SW 1271 (cell line): ENCODE measurements around the gene CAPN13.

Source experiments
- DNase-seq, 2 experiments: peaks; one replicate each; lab custom pipeline; 2025; lab: John Stamatoyannopoulos, UW

The CAPN13 gene

DNA sequence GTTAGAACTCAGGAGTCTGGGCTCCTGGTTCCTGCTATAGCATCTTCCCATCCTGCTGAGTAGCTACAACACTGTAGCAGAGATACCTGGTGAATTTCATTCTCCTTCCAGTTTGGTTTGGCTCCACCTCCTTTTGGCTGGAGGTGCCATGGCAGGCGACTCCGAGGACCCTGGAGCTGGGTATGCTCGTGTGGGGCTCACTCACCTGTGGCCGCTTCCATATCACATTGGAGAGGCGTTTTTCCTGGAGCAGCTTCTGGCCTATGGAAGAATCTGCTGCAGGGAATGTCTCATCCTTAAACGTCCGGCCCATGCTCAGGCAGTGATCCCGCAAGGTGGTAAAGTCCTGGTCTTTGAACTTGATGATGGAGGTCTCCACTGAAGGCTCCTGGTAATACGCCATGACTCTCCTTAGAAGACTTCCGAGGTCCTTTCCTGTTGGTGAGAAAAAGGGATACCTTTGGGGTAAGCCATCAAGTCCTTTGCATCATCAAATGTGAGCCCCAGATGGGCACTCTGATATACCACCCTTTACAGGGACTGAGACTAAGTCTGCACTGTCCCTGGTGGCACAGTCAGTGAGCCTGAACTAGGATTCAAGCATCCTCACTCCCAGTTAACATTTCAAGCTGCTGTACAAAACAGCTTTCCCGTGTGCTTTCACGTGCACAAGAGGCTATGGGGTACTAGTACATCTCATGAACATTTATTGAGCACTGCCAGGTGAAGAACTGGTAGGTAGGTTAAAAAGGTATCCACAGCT is 20.1 kb downstream of the CAPN13 start:
- no peak for DNase-seq

DNA sequence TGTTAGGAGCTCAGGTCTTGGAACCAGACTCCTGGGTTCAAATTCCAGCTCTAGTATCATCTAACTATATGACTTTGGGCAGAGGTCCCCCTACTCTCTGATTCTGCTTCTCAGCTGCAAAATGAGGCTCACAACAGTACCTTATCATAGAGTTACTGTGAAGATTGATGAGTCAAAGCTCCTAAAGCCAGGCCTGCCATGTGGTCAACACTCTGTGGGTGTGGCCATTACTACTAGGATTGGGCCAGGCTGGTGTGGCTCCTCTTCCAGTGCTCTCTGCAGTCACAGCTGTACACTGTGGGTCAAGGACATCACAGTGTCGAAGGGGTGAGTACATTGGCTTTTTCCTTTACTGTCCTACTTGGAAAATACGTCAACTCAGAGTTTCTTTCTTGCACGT is 22.6 kb downstream of the CAPN13 start:
- DNase-seq: no peak

DNA sequence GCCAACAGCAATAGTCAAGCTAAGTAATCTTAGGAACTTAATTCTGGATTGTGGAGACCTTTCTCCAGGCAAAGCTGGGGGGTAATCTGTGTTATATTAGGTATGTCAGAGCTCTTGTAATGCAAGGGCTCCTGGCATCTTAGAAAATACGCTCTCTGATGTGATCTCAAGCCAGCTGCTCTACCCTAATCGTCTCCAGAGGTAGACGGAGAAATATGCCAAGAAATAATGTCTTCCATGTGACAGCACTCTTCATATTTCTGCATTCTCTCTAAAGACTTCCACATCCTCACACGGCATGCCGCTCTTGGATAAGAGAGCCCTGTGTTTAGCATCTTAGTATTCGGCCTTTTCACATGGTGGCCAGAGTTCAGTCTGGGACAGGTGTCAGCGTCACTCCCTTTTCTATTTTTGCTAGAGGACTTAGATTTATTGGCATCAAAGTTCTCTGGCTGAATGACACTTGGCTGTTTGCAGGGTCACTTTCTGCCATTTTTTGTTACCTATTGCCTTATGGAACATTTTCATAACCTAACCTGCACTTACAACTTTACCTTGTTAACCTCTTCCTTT is 25.2 kb downstream of the CAPN13 start:
- no peak for DNase-seq

DNA sequence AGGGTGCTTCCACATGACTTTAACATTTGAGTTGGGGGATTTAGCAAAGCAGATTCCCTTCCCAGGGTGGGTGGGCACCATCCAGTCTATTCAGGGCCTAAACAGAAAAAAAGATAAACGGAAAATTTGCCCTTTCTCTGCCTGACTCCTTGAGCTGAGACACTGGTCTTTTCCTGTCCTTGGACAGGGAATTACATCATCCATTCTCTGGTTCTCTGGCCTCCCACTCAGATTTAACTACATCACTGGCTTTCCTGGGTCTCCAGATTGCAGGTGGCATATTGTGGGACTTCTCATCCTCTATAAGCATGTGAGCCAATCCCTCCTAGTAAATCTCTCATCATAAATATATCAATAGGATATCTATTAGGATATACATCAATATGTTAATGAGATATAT is 25.8 kb downstream of the CAPN13 start:
- DNase-seq: no peak

DNA sequence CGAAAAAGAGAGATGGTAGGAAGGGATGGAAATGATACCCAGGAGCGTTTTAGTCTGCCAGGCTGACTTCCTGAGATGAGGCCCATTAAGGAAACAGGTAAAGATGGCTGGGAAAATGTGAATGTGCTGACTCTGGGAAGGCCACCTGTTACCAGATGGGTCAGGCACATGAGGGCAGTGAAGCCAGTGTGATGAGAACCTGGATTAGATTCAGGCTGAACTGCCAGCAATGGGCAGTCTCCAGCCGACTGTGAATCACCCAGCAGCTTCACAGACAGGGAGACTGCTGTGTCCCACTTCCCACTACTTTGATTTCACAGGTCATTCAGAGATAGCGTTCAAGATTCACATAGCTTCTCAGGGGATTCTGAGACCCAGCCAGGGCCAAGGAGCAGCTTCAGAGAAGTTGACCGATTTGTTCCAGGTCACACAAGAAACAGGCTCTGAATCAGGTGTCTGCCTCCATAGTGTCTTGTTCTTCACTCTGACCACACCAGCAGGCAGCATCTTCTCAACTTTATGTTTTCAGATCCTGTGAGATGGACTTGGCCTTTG is 26.4 kb downstream of the CAPN13 start:
- no peak for DNase-seq

DNA sequence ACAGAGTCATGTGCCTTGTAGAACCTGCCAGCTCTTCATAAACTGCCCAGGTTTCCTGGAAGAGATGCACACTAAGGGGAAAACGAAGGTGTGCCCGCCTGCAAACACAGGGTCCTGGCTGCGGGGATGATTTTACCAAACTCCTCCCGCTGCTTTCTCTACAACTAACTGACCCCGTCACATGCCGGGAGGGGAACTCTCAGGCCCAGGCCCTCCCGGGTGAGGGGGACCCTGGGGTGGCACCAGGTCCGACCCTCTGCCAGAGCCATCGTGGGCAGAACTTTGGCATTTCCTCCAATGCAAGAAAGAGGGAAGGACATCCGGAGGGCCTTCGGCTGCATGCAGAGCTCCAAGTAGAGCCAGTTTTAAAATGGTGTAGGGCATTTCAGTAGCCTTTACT is 28.6 kb downstream of the CAPN13 start:
- no peak for DNase-seq

DNA sequence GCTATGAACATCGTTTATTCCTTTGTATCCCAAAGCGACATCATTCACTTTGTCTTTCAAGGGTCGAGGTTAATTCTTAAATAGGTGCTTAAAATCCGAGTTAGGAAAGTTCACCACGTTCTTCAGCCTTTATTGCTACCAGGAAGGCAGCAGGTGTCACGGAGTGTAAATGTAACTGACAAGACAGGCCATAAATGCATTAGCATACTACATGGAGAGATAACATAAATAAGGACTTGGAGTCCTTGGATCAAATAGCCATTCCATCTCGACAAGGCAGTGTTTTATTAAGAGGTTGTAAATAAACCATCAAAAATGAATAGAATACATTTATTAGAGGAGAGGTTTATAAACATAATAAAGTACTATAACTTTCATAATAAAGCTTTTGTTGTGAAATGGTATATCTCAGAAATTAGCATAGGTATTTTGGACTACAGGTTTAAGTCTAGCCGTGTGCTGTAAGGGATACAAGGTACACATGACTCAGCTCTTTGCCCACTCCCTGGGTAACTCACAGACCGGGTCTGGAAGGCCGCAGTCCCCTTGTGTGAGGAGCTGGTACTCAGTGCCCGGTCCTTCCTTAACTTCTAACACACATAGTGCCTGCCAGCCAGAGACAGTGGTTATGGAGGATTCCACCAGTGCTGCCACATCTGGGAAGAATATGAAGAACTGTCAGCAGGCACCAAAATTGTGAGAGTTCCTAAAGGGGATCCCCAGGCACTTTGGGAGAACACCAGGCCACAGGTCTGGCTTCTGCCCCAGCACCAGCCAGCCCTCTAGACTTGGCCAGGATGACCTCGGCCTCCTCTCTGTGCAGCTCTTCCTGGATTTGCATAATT is 29.4 kb downstream of the CAPN13 start:
- no peak for DNase-seq

DNA sequence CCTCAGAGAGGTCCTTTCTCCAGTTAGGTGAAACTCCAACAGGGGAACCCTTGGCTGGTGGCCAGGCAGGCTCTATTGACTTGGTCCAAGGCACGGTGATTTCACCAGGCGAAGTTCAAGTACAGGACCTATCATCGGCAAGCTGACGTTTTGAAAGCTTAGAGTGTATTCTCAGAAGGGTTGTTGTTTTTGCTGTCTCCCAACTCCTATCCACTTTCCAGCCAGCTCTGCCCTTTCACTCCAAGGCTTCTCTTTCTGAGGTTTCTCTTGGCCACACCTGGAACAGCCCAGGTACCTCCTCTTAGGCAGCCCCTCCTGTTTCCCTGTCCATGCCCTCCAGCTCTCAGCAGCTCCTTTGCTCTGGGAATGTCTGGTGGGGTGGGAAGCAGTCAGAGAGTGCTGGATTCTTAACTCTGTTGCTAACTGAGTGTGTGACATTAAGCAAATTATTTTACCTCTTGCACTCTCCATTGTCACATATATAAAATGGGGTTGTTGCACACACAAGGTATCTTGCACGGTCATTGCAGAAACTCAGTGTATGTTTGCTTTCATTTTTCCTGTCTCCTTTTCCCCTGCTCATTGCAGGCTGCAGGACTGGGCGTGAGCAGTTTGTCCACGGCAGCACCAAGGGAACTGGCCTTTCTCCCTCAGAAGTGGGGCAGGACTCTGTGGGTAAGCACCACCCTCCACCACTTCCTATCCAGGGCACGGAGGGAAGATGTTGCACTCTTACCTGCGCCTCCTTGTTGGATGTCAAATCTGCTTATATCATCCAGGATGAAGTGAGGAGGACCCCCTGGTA is 30.2 kb downstream of the CAPN13 start:
- no peak for DNase-seq

DNA sequence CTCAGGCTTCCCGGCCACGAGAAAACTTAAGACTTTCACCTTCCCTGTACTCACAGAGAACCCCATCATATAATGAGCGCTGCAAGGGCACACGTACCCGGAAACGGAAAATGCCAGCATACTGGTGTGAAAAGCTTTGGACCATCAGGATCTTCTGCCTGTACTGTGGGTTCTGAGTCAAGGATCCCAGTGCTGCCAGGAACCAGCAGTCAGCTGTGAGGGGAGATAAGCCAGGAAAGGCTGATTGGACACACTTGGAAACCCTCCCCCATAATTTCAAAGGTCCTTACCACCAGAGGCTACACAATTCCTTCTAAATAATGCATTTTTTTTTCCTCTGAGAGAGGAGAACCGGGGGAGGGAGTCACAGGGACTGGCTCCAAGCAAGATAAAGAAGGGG is 31.4 kb downstream of the CAPN13 start:
- no peak for DNase-seq

DNA sequence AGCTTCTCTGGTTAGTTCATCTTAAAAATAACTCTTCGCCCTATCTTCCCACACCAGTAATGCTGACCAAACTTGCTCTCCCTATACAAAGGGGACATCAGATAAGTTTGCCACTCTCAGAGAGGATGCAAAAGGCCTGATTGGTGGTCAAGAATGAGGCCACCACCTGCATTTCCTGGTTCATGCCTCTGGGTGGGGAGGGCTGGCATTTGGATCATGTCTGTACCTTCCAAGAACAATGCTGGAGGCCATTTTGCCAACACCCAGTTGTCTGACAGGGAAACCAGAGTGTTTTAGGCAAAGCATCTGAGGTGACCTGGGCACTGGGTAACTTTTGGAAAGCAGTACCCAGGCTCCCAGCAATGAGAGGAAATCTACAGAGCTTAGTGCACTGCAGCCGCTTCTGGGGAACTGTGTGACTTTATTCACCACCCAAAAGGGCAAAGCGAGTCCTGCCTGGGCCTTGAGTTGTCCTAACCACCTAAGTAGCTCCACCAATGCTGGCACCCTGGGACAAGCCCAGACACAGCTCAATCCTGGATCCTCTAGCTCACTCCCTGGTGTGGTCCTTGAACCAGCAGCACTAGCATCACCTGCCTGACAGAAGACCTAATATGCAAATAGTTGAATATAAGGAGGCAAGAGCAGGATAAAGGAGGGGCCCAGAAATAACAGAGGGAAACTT is 35.1 kb downstream of the CAPN13 start:
- no peak for DNase-seq

DNA sequence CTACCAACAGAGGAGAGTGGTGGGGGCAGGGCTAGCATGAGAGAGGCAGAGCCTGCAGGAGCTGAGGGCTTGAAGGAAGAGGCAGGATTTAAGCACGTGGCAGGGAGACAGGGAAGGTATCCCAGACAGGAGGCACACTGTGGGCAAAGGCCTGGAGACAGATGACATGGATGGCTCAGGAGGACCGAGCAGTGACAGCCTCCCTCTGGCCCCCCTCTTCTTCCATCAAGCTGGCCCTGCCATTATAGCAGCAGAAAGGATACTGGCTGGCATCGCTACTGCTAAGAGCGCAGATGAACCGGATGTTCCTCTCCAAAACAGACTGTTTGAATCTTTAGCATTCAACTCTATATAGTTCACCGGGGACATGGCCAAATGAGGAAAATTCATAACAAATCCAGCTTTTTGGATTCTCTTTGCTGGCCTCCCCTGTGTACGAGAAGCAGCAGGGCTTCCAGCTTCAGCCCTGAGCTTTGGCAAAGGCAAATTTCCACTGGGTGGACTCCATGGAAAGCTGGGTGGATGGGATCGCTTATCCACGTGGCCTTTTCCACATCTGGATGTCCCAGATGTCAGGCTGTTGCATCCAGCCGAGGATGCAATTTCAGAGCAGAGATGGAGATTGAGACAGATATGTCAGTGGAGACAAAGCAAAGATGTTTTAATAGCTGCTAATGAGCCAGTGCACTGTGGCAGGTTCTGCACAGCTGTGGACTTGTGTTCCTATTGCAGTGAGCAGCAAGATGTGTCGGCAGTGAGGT is 36.2 kb downstream of the CAPN13 start:
- no peak for DNase-seq

DNA sequence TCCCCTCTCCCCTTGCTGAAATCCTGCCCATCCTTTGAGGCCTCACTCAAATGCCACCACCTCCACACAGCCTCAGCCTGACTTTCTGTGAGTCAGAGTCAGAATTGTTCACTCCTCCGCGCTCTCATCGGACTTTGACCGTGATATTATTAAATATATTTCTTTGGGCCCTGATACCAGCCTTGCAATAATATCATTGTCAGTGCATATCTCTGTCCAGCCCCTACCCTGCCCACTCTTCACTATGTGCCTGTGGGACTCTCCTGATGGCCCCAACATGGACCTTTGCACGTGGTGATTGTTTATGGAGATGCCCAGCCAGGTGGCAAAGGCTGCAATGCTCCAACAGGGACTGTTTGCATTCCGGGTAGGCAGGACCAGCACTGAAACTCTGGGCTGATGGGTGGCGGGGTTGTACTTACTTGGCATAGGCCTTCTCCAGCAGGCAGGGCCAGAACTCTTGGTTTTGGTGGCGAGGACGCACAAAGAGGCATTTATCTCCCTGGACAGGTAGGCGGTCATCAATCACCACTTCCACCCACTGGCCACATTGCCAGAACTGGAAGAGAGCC is 37.3 kb downstream of the CAPN13 start:
- DNase-seq: no peak

DNA sequence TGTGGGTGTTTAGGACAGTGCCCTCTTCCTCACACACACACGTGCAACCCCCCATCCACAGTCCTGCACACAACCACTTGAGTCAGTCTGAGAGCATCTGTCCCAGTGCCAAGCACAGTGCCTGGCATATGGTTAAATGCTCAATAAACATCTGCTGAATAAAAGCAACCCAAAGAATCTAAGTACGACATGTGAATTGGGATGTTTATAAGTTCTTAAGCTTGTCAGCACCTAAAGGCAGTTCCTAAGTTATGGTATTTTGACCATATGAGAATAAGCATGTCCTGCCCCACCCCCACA is 37.8 kb downstream of the CAPN13 start:
- DNase-seq: no peak

DNA sequence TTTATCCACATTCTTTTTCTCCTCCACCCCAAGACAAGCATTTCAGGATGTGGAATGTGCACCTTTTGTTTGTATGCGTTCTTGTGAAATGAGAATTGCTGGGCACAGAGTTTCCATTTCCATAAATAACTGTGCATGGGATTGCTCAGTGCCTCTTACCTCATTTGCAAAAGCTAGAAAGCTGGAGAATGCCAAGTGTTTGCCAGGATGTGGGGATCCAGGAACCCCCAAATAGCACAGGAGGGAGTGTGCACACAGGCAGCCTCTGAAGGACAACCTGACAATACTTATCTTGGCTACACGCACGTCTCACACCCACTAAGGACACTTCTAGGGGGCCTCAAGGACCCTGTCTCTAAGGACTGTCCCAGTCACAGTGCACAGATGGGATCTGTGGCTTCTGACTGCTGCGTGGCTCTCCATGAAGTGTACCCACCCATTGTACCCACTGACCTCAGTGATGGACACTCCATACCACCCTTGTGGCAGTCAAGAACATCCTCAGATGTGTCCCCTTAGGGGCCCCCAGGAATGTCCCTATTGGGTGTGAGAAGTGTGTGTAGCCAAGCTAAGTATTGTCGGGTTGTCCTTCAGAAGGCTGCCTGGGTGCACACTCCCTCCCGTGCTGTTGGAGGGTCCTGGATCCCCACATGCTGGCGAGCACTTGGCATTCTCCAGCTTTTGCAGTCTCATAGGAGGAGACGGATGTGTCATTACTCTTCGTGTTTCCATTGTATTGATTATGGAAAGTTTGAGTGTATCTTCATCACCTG is 38.4 kb downstream of the CAPN13 start:
- DNase-seq: no peak

DNA sequence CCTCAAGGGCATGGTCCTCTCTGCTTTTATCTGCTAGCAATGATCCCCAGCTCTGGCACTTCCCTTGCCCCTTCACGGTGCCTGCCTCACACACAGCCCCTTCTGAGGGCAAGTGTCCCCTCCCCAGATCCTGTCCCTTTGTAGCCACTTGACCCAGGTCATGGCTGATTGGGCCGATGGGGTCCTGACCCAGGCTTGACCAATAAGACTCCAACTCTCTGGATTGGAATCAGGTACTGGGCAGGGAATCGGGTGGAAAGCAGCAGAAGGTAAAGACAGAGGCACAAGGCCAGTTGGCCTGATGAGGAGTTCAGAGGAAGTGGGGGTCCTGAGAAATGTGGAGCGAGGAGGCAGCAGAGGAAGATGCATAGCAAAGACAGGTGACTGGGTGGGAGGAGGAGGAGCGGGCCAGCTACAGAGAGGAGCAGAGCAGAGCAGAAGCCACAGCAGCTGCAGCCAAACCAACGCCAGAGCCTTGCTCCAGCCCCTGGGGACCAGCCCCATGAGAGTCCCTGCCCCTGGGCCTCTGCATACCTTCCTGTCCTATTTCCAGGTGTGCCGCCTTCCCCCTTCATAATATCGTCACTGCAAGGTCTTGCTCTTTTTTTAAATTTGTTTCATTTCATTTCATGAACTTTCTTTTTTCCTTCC is 39.1 kb downstream of the CAPN13 start:
- DNase-seq: no peak

DNA sequence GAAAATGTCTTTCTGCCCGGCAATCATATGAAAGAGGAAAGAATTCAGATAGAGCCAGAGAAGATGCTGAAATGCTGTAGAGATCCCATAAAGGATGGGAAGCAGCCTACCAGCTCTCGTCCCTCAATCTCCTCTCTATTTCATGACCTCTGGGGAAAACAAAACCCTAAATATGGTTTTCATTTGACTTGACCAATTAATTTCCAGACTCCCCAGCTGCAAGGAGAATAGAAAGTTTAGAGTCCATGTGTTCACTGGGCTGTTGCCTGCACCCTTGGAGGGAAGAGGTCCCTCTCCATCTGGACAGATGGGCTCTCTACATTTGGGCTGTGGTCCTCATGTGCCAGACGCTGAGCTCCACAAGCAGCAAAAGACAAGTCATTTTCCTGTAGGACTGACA is 40.6 kb downstream of the CAPN13 start:
- no peak for DNase-seq

DNA sequence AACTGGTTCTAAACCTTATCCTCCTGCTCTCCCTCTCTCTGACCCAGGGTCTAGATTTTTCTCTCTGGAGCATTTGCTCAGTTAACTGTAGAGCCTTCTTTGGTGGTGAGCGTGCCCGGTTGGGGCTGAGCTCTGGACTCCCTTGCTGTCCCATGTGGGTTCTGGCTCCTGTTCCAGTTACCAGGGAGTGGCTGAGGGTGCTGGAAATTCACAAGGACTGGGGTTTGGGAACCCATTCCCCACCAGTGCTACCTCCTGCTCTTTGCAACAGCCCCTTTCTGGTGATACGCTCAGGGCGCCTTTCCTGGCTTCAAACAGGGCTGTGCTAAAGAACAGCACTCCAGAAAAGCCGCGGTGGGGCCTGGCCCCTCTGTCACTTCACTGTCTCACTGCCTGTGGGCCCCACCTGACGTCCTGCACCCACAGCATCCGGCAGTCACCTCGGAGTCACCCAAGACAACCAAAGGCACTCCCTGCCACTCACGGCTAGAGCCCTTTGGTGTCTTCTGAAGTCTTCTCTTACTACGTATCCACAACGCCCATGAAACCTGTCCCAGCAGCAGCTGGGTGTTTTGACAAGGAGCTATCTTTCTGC is 41.3 kb downstream of the CAPN13 start:
- no peak for DNase-seq

DNA sequence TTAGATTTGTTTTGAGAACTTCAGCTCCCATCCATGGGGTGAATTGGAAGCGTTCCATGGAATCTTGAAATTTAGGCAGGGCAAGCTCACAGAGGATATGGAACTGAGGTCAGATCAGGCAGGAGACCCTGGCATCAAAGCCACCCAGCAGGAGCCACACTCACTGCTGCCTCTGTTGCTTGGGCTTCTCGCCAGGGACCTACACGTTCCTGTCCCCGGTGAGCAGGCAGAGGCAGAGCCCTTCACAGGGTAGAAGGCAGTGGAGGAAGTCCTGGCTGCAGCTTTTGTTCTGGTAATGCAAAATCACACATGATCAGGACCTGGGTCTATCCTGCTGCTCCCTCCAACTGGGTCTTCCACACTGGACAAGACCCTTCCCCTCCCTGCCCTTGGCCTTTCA is 42.1 kb downstream of the CAPN13 start:
- no peak for DNase-seq
